ENCODE results near the gene CDH13. TPM values are rescaled to one million over a fixed set of nuclear protein-coding genes. Genes with fewer than 3 reads are reported as not detected.

CDH13 gene
- polyA plus RNA-seq, 1 experiment = 113 TPM

DNA sequence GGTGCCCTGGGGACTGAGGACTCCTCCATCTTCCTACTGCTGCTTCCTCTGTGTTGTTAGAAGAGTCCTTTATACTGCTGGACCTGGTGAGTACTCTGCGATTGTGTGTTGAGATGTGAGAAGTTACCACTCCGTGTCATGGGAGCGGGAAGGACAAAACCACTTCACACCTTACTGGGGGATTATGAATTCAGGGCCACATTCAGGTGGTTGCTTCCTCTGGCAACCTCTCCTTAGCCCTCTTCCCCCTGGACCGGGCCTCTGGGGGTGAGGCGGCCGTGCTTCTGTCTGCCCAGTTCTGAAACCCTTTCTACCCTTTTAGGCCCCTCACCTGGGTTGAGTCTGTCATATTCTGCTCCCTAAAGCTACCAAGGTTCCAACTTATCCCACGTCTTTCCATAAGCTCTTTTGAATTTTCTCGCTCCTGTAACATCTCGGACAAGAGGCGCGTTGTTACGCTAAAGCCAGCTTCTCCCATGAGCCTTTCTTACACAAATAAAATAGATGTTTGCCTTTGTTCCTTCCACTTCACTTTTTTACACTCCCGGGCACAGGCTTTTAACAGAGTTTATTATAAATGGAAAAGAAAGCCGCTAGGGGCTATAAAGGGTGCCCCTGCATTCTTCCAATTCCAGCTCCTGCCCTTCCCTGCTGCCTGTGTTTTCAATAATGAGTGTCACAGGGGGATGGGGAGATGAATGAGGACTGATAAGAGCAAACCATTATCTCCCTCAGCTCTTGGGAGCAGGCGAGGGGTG lies 20.7 kb upstream of the CDH13 start:
- ChIA-PET POLR2A (no interaction called here), CTCF (interaction anchor here (0.5 to 1.7 kb wide), 6 partner anchors 14 to 750 kb away, joined by 3 to 6 read pairs (median 3); no protein-coding TSS in a partner anchor)
- TF ChIP-seq, protein P1, sequence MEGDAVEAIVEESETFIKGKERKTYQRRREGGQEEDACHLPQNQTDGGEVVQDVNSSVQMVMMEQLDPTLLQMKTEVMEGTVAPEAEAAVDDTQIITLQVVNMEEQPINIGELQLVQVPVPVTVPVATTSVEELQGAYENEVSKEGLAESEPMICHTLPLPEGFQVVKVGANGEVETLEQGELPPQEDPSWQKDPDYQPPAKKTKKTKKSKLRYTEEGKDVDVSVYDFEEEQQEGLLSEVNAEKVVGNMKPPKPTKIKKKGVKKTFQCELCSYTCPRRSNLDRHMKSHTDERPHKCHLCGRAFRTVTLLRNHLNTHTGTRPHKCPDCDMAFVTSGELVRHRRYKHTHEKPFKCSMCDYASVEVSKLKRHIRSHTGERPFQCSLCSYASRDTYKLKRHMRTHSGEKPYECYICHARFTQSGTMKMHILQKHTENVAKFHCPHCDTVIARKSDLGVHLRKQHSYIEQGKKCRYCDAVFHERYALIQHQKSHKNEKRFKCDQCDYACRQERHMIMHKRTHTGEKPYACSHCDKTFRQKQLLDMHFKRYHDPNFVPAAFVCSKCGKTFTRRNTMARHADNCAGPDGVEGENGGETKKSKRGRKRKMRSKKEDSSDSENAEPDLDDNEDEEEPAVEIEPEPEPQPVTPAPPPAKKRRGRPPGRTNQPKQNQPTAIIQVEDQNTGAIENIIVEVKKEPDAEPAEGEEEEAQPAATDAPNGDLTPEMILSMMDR (IDR thresholded peaks at IDR 0.05; ENCODE audit: insufficient read depth, low read depth, low read length) = no peak
- Histone ChIP-seq H3K27me3 (ENCODE audit: control insufficient read depth, insufficient read depth, low read length) (peaks cover 2% of the 10 kb centered on the region; the same call in 1 of the 2 replicates), H3K36me3 (ENCODE audit: control insufficient read depth, insufficient read depth, low read length) (no peaks in the 10 kb centered on the region), H3K4me3 (ENCODE audit: low read depth, low read length) (no peak overlapping the region)
- no peak for DNase-seq (ENCODE audit: low read depth)

DNA sequence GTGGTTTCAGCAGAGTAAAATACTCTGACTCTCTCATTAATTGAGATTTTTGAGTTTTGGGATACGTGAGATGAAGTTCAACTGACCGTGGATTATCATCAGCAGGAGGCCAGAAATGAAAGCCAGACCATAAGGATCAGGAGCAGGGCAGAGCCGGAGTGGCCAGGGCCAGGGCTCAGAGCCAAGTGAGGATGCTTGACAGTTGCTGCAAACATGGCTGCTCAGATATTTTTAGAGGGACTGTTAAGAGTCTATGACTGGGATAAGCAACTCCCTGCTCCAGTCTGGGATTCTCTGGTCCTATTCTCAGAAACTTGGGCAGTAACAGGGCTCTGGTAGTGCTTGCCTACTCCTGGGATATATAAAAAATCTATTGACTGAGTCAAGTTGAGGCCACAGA lies 17.6 kb upstream of the CDH13 start:
- TF ChIP-seq, protein P1 (IDR thresholded peaks at IDR 0.05; ENCODE audit: insufficient read depth, low read depth, low read length) = no peak
- Histone ChIP-seq H3K4me3 (ENCODE audit: low read depth, low read length) (no peak overlapping the region), H3K36me3 (ENCODE audit: control insufficient read depth, insufficient read depth, low read length) (no peaks in the 10 kb centered on the region), H3K27me3 (ENCODE audit: control insufficient read depth, insufficient read depth, low read length) (no peaks in the 10 kb centered on the region; the same call in 1 of the 2 replicates)
- POLR2A ChIA-PET = no interaction called here
- DNase-seq (ENCODE audit: low read depth) = no peak
- CTCF ChIA-PET = no interaction called here

DNA sequence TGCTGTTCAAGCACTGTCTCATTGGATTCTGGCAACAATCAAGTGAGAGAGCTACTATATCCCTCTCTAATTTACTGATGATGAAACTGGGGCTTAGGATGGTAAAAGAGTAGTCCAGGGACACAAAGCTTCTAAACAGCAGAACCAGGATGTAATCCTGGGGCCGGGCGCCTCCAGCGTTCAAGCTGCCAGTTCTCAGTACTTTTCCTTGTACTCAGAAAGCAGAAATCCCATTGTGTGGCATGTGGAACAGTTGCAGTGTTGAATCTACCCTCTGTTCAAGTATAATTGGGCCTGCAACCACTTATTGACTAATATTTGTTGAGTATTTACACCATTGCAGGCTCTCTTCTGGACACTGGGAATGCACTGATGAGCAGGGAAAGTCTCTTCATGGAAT lies 14.5 kb upstream of the CDH13 start:
- TF ChIP-seq, protein P1 (IDR thresholded peaks at IDR 0.05; ENCODE audit: insufficient read depth, low read depth, low read length) = no peak
- ChIA-PET CTCF (interaction anchor here (0.8 to 1.7 kb wide), 4 partner anchors 9 to 28 kb away, joined by 3 to 4 read pairs (median 3); no protein-coding TSS in a partner anchor), POLR2A (no interaction called here)
- DNase-seq (ENCODE audit: low read depth) = no peak
- no peak overlapping the region for H3K4me3 ChIP-seq (ENCODE audit: low read depth, low read length)
- H3K36me3 ChIP-seq (ENCODE audit: control insufficient read depth, insufficient read depth, low read length) = no peaks in the 10 kb centered on the region
- H3K27me3 ChIP-seq (ENCODE audit: control insufficient read depth, insufficient read depth, low read length) = 0 out of 2 replicates have a peak, but pooled peaks cover under 1% of the 10 kb centered on the region

DNA sequence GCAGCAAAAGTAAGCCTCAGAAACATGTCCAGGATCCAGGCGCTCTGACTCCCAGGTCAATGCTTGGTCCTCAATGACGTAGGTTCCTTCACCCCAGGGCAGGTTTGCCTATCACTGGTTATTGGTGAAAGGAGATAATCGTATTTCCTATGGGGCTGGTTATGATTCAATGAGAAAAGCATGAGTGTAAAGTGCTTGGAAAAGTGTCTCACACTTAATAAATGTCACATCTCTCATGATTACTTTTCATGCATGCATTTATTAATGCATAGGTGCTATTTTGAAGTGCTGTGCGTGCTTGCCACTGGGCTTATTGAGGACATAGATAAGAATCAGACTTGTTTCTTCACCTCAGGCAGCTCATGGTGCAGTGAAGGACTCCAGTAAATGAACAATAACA lies 10.4 kb upstream of the CDH13 start:
- H3K4me3 ChIP-seq (ENCODE audit: low read depth, low read length) = no peak overlapping the region
- CTCF ChIA-PET = no interaction called here
- DNase-seq (ENCODE audit: low read depth) = no peak
- no peaks in the 10 kb centered on the region for H3K36me3 ChIP-seq (ENCODE audit: control insufficient read depth, insufficient read depth, low read length)
- POLR2A ChIA-PET = no interaction called here
- TF ChIP-seq, protein P1 (IDR thresholded peaks at IDR 0.05; ENCODE audit: insufficient read depth, low read depth, low read length) = no peak
- peaks cover 1% of the 10 kb centered on the region; the same call in 1 of the 2 replicates for H3K27me3 ChIP-seq (ENCODE audit: control insufficient read depth, insufficient read depth, low read length)

DNA sequence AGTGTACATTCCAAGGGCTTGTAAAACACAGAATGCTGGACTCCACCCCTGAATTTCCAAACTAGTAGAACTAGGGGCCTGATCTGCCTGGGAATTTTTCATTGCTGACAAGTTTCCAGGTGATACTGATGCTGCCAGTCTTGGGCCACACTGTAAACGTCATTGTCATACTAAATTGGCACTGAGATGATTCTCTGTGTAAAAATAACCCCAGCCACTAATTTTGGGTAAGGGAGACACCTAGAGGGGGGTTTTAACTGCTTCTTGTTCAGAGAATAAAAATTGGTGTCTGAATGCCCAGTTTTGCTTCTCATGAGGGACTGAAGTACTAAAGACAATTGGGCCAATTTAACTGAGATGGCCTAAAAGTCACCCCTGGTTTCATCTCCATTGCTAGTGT lies 5.0 kb upstream of the CDH13 start:
- CTCF ChIA-PET = interaction anchor here (1.8 kb wide), 1 partner anchor 18 kb away, joined by 8 read pairs; no protein-coding TSS in a partner anchor
- TF ChIP-seq, protein P1 (IDR thresholded peaks at IDR 0.05; ENCODE audit: insufficient read depth, low read depth, low read length) = peak; percentile 15; the same call in 1 of the 2 replicates

More for the DNA sequence above, 5.0 kb upstream of the CDH13 start:
- POLR2A ChIA-PET = no interaction called here
- Histone ChIP-seq H3K36me3 (ENCODE audit: control insufficient read depth, insufficient read depth, low read length) (no peaks in the 10 kb centered on the region), H3K4me3 (ENCODE audit: low read depth, low read length) (no peak overlapping the region), H3K27me3 (ENCODE audit: control insufficient read depth, insufficient read depth, low read length) (peaks cover 12% of the 10 kb centered on the region)
- no peak for DNase-seq (ENCODE audit: low read depth)
